Vagina (tissue), 2 donors: ENCODE measurements around the gene NMU.

Experiments used
- CTCF ChIP-seq, 3 experiments: fragments of 450-650 bp in 2 of 3; fragments of 200-600 bp in 1 of 3; sonication (generic) in 1 of 3; IDR thresholded peaks; one replicate each; pipeline ENCODE4 v1.5.1; 2017 to 2019; ENCODE audit warnings: antibody characterized with exemption in 3 of 3, mild to moderate bottlenecking in 2 of 3, moderate library complexity in 2 of 3
- POLR2A ChIP-seq, 2 donors: fragments of 450-650 bp; IDR thresholded peaks; one replicate each; pipeline ENCODE4 v1.6.1; 2017; ENCODE audit warnings: antibody characterized with exemption in 2 of 2, mild to moderate bottlenecking in 2 of 2, moderate library complexity in 2 of 2

- TF ChIP-seq CTCF (IDR thresholded peaks at IDR 0.05) (no peak), POLR2A (IDR thresholded peaks at IDR 0.05) (no peak)
These were observed 57.6 kb downstream of the NMU start for GRCh38 chr4:55578341-55579010.
